DMS53 treated with DMSO at 0.1 percent for 48 hours (cell line): ENCODE measurements around the gene PRCP.
"Not testable (repeated sequence)": the region's sequence is repeated elsewhere in the genome, so short reads cannot be mapped to it uniquely, and the experiment has no call there.

Experiments used
- DNase-seq: peaks from one replicate; lab custom pipeline; 2025; ENCODE audit not compliant: unreplicated experiment; lab: John Stamatoyannopoulos, UW

The PRCP gene

DNA sequence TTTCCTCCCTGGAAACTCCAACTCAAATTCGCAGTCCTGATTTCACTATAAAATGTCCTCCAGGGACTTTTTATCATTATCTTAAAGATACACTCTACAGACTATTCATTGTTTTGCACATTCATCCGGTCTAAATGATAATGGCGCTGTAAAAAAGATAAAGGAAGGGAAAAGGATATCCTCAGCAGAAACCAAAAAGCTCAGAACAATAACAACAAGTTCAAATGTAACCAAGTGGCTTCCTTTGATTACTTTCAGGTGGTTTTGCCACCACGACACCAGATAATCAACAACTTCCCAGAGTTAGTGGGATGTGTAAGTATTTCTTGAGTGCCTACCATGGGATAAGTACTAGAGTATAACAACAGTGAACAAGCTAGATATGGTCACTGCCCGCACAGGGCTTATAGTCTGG, 26.3 kb downstream of the PRCP start:
- DNase-seq: no peak

DNA sequence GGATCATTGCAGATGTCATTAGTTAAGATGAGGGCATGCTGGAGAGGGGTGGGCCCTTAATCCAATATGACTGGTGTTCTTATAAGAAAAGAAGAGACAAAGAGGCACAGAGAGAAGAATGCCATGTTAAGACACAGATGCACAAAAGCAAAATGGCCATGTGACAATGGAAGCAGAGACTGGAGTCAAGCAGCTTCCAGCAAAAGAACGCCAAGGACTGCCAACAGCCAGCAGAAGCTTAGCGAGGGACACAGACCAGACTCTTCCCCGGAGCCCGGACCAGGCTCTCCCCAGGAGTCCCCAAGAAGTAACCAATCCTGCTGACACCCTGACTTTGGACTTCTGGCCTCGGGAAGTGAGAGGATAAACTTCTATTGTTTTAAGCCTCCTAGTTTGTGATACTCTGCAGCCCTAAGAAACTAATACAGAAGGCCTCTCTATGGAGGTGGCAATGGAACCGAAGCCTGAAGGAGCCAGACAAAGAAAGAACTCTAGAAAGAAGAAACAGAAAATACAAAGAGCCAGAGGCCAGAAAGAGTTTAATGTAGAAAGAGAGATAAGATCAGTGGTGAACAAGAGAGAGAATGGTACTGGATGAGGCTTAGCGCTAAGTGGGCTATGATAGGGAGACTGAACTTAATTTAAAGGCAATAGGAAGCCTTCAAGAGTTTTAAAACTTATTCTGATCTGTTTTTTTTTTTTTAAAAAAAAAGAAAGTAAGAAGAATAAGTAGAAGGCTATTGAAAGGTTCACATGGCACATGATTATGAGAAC, 27.7 kb downstream of the PRCP start:
- no peak for DNase-seq

DNA sequence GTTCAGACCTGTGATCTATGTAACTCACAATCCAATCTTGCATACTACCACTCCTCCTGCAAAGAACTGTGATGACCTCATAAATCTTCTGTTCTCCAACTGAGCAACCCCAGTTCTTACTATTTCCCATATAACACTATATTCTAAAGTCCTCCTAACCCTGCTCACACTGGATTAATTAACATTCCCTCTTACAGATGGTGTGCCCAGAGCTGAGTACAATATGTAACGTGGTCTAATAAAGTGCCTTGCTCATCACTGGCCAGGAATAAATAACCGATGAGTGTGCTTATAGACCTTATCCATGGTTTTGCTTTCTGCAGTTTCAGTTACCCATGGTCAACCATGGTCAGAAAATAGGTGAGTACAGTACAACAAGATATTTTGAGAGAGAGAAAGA, 28.6 kb downstream of the PRCP start:
- DNase-seq: no peak

DNA sequence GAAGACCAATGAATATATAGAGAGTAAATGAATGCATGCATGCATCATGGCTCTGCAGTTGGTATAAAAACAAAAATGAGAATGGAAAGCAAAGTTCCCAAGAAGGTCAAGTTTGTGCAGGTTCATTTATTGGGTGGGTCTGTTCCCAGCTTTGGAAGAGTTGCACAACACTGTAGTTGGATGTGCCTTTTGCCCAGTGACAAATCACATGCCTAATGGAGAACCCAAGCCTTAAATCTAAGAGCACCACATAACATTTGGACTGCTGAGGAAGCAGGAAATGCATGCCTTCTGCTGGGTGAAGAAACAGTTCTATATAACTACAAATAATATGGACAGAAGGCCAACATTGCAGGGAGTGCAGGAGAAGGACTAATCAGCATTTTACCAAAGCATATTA, 30.6 kb downstream of the PRCP start:
- DNase-seq: no peak

DNA sequence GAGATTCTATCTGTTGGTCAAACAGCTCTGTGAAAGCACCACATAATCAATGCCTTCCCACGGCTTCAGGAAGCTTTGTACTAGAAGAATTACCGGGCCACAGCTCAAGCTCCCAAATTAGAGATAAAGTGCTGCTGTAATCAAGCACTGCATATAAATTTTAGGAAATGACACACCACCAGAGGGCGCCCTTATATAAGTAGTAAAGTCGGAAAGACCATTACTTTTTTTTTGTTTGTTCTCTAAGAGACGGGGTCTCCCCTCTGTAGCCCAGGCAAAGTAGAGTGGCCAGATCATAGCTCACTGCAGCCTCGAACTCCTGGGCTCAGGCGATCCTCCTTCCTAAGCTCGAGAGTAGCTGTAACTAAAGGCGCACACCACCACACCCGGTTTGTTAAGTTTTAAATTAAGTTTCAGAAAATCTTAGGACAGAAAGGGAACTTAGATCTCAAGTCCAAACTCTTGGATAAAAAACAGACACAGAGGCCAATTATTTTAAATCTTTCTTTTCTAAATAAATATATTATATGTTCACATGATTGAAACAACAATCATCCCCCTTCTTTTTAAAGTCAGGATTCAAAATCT, 32.6 kb downstream of the PRCP start:
- peak; percentile 87 for DNase-seq

DNA sequence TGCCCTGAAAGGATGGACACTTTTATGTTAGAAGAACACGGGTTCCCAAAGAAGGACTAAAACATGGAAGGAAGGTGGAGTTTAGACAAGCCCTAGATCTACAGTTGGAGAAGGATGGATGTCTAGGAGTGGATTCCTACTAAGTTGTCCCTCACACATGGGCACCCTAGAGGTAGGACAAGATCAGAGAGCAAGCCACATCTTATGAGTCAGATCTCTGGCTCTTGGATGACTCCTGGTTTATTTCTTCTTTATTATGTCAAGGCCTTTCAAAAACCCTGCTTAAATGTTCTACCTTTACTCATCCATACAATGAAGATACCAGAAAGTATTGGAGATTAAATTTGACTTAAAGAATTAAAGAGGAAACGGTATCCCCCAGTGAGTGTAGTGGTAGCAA, 34.4 kb downstream of the PRCP start:
- DNase-seq: no peak

DNA sequence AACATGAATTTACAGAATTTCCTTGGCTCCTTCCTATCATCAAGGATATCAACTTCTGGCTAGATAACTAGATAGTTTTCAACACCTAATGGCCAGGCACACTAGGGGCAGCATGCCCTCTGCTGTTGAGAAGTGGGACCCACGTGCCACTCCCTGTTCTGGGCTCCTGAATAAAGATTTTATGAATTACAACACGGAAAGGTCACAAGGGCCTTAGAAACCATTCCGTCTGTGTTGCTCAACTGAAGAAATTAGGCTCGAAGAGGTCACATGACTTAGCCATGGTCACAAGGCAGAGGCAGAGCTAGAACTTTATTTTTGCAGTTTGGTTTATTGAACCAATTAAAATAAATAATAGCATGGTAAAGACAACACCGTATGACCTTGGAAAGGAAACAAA, 36.0 kb downstream of the PRCP start:
- DNase-seq: peak; percentile 80

DNA sequence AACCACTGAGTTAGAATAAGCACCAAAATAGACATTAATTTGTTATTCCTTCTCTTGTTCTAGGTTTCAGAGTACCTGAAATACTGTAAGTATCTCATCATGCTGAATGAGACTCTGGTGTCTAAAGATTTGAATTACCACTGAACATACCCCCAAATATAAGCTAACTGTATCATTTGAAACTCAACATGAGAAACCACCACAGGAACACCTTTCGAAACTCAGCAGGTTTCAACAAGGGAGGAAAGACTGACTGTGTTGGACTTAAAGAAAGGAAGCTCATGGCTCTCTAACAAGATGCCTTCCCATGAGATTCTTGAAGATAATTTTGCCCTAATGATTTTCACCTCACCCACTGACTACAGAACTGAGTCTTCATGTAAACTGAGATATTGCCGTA, 37.0 kb downstream of the PRCP start:
- no peak for DNase-seq

DNA sequence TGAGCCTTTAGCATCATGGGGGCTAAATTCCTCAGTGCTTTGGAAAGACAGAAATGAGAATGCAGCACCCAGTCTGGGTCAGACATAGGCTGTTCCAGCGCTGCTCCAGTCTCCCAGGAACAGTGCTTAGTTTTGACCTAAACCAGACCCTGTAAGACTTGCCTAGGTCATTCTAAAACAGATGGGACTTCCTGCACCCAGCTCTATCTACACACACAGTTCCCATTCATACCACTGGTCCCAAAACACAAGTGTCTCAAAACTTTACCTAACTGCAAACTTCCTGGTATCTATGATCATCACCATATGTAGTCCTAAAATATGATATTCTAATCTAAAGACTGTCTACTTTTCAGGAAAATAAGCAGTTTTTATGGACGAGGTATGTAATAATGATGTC, 37.9 kb downstream of the PRCP start:
- no peak for DNase-seq

DNA sequence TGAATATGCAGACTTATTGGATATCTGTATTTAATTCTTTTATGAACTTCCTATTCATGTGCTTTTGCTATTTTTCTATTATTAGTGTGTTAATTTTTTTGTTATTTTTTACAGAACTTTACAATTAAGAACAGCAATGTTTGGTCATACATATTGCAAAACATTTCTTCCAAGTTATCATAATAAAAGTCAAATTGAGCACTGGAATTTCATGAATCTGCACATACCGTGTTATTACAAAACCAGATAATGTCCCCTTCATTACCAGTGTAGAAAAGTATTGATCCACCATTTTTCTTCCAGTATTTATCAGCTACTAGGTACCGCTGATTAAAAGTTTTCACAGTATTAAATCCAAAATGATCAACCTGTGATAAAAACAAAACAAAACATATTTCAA, 40.5 kb downstream of the PRCP start:
- DNase-seq: no peak

DNA sequence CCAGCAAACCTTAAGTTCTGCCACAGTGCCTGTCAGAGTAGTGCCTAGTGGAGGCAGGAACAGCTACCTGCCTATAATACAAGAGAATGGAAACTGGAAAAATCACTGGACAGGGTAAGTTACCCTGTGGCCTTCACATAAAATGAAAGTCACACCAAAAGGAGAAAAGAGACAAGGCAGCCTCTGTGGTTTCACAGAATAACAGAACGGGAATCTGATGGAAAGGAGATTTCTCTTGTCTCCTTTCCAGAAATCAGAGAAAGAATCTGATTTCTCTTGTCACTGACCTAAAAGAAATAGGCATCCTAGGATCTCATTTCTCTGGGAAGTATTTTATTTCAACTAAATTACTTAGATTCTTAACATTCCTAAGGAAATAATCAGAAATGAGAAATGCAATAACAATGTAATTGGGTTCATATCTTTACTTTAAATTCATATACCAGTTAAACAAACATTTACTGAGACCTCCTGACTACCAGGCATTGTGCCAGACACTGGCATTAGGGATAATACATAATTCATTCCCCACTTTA, 41.6 kb downstream of the PRCP start:
- DNase-seq: no peak

DNA sequence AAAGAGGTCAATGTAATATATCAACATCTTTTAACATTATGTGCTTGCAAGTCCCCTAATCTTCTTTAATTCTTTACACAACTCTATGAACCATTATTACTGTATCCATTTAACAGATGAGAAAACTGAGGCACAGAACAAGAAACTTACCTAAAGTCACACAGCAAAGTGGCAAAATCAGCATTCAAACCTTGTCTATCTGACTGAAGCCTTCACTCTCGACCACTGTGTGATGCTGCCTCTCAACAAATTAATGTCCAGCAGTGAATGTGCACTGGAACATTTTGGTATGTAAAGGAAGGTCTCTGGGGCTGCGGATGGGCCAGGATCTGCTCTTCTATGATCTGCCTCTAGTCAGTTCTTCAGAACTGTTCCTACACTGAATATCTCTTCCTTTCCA, 42.1 kb downstream of the PRCP start:
- DNase-seq: no peak

DNA sequence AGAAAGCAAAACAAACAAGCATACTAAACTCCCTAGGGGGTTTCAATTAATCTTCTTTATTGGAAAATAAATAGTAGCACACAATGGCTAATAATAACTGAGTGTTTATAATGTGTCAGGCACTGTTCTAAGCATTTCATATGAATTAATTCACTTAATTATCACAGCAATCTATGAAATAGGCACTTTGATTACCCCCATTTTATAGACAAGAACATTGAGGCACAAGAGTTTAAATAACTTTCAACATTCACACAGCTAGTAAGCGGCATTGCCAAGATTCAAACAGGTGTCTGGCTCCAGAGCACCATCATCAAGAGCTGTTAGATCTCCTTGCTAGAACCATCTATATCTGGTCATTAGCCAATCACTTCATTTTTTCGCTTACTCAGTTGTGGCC, 43.1 kb downstream of the PRCP start:
- no peak for DNase-seq

DNA sequence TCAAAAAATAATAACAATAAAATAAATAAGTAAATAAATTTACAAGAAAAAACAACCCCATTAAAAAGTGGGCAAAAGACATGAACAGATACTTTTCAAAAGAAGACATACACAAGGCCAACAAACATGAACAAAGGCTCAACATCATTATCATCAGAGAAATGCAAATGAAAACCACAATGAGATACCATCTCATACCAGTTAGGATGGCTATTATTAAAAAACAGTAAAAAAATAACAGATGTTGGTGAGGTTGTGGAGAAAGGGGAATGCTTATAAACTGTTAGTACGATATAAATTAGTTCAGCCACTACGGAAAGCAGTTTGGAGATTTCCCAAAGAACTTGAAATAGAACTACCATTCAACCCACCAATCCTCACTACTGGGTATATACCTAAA, 44.6 kb downstream of the PRCP start:
- DNase-seq: no peak

DNA sequence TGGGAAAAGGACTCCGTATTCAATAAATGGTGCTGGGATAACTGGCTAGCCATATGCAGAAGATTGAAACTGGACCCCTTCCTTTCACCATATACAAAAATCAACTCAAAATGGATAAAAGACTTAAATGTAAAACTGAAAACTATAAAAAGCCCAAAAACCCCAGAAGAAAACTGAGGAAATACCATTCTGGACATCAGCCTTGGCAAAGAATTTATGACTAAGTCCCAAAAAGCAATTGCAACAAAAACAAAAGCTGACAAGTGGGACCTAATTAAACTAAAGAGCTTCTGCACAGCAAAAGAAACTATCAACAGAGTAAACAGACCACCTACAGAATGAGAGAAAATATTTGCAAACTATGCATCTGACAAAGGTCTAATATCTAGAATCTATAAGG, 45.3 kb downstream of the PRCP start:
- not testable (repeated sequence) for DNase-seq

DNA sequence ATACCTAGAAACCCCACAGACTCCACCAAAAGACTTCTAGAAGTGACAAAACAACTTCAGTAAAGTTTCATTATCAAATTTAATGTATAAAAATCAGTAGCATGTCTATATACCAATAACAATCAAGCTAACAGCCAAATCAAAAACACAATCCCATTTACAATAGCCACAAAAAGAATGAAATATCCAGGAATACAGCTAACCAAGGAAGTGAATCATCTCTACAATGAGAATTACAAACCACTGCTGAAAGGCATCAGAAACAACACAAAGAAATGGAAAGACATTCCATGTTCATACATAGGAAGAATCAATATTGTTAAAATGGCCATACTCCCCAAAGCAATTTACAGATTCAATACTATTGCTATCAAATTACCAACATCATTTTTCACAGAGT, 46.0 kb downstream of the PRCP start:
- no peak for DNase-seq

DNA sequence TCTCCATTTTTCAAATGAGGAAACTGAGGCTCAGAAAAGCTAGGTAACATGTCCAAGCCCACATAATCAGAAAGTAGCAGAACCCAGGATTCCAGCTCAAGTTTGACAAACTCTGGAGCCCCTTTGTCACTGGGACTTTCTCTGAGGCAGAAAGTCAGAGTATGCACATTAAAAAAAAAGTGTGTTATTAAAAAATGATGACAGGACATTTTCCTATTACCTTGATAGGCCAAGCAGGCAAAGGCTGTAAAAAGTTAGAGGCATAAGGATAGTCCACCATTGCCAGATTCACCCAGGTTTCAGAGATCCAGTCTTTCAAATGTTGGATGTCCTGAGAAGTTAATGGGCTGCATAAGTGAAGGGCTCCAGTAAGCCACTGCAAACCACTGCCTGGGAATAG, 51.4 kb downstream of the PRCP start:
- DNase-seq: no peak

DNA sequence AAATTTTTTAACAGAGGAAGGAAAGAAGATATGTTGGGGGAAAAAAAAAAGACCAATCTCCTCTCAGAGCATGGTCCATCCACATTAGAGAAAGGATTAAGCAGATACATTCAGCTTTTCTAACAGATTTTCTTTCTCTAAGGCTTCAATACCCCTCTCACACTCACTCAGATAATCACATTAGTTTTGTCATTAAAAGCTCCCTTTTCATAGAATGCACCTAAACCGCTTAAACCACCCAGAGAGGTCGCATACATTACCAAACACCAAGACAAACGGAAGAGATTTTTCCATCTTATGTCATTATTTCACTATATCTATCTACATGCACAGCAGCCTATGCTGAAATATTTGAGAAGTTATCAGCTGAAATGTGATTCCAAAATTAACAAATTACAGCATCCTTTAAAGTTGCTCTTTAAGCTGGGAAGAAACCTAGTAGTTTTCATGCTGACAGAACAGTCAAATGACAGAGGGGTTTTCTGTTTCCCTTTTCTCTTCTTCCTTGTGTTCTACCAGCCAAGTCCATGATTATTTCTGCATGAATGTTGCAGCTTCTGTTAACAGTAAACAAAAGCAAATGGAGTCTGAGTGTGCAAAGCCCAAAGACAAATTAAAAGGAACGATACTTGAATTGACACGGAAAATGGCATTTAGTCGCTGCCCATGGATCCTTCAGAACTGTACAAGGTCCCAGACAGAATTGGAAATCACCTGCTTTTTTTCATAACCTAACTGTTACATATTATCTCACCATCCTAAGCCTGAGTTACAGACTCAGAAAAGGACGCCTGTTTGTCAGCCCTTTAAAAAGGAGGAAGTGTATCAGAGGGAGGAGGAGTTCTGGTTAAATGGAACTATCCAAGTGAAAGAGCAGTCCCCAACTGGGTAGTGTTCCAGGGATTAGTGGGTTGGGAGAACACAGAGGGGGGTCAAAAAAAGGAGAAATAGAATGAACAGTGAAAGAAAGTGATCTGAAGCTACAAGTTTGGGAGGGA, 54.6 kb downstream of the PRCP start:
- DNase-seq: no peak

DNA sequence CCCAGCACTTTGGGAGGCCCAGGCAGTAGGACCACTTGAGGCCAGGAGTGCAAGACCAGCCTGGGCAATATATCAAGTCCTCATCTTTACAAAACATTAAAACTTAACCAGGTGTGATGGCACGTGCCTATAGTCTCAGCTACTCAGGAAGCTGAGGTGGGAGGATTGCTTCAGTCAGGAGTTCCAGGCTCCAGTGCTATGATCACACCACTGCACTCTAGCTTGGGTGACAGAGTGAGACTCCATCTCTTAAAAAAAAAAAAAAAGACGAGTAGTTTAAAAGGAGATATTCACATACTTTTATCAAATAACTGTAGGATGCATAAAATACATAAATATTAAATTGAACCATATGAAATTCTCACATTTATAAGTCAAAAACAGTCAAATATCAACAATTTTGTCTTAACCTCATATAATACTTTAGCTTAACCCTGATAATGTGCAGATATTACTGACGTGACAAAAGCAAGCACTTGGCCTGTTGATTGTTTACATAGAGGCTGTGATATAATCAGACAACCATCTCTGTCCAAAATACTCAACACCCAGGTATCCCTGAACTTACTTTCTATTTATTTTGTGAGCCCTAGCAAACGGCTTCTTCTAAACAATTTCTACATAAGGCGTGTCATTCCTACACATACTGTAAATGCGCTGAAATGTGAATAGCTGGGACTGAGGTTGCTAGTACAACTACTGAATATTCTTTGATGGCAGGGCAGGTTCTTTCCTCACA, 57.0 kb downstream of the PRCP start:
- peak; percentile 73 for DNase-seq

DNA sequence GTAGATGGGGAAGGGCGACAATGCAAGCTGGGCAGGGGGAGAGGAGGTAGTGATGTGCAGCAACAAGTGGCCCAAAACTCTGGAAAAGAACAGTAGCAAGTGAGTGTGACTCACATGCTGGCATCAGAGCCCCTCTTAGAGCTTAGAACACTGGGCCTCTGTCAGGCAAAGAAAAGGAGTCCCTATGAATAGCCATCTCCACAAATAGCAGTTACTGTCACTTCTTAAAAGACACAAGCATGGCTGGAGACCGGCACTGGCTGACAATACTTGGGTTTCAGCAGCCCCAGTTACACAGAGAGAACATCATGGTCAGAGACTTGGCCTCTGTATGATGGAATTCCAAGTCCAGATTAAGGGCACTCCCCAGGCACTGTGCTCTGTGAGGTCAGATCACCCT, 58.2 kb downstream of the PRCP start:
- no peak for DNase-seq

DNA sequence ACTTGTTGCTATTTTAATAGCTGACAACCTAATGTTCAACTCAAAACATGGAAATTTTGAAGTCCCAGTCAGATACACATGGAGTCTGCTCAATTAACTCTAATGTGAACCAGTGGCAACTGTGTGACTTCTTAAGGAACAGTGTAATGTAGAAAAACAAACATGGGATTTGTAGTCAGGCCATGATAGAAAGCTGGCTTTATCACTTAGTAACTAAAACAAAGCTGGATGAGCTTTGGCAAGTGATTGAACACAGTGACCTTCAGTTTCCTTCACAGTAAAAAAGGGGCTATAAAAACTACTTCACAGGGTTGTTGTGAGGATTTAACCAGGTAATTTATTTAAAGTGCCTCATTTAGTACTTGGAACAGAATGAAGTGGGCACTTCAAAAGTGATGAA, 62.6 kb downstream of the PRCP start:
- no peak for DNase-seq
